Measurements from ENCODE around the gene CNTLN.
"Not testable (repeated sequence)": the region's sequence is repeated elsewhere in the genome, so short reads cannot be mapped to it uniquely, and the experiment has no call there.

The CNTLN gene

DNA sequence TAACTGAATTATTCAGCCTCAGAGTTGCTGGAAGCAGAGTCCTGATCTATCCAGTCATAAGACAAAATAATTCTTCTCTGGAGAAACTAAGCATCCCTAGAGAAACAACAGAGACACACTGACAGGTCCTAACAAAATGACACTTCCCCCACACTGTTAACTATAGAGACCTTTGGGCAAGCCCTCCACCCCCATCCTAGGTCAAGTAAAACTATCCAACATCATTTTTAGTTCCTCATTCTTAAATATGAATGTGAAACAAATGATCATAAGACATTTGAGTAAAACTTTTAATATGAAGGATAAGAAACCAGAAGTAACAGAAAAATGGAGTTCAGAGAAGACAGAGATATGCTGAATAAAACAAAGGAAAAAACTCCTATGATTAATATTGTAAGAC lies 30.9 kb downstream of the CNTLN start:
- Mint-ChIP-seq H3K27ac (no peak overlapping the region), H3K36me3 (ENCODE audit: low read depth) (peaks cover 48% of the 10 kb centered on the region), H3K4me3 (no peak overlapping the region), H3K27me3 (ENCODE audit: low read depth) (no peaks in the 10 kb centered on the region), H3K9me3 (peaks cover 26% of the 10 kb centered on the region), H3K4me1 (no peaks in the 10 kb centered on the region)
- TF ChIP-seq, protein P1, sequence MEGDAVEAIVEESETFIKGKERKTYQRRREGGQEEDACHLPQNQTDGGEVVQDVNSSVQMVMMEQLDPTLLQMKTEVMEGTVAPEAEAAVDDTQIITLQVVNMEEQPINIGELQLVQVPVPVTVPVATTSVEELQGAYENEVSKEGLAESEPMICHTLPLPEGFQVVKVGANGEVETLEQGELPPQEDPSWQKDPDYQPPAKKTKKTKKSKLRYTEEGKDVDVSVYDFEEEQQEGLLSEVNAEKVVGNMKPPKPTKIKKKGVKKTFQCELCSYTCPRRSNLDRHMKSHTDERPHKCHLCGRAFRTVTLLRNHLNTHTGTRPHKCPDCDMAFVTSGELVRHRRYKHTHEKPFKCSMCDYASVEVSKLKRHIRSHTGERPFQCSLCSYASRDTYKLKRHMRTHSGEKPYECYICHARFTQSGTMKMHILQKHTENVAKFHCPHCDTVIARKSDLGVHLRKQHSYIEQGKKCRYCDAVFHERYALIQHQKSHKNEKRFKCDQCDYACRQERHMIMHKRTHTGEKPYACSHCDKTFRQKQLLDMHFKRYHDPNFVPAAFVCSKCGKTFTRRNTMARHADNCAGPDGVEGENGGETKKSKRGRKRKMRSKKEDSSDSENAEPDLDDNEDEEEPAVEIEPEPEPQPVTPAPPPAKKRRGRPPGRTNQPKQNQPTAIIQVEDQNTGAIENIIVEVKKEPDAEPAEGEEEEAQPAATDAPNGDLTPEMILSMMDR (IDR thresholded peaks at IDR 0.05; ENCODE audit: unreplicated experiment in 3 of 3): no peak

DNA sequence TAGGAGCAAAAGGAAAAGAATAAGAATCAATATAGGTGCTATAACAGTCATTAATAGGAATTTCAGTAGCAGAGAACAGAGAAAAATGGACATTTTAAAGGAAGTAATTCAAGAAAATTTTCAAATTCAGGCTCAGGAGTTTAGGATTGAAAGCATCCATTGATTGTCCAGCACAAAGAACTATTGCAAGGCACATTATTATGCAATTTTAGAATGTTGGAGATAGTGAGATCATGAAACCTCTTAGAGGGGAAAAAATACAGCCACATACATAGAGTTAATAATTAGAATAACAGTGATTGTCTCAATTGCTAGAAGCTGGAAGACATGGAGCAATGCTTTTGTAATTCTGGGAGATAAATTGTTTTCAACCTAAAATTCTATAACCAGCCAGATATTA lies 31.5 kb downstream of the CNTLN start:
- Mint-ChIP-seq H3K4me1 (no peaks in the 10 kb centered on the region), H3K27ac (no peak overlapping the region), H3K36me3 (ENCODE audit: low read depth) (peaks cover 48% of the 10 kb centered on the region)

DNA sequence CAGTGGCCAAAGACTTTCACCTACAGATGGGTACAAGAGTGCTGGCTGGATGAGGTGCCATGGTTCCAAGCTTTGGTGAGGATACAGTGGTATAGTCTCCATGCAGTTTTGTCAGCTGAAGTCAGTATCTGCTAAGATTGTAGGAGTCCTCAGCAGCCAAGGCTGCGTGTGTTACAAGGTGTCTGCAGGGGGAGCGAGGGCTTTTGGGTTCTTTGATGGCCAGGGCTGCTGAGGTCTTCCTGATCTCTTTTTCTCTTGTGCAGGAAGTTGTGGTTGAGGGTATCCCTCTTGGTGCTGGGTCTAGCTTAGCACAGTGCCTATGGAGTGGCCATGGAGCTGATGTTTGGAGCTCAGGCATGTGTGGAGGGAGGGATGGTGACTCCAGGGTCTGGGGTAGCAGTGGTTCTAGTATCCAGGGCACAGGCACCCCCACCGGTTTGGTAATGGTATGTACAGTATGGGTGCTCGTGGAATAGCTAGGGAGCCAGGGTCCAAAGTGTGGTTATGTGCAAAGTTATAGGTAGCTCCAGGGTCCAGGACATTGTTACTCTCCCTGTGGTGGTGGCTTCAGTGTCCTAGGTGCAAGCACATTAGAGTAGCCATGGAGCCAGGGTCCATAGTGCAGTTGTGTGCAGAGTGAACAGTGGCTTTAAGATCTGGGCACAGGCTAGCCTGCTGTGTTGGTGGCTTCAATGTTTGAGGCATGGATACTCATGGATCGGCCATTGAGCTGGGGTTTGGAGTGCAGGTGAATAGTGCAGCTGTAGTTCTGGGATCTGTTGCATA lies 36.7 kb downstream of the CNTLN start:
- Mint-ChIP-seq H3K27ac (no peak overlapping the region), H3K36me3 (ENCODE audit: low read depth) (peaks cover 34% of the 10 kb centered on the region), H3K4me1 (no peaks in the 10 kb centered on the region), H3K27me3 (ENCODE audit: low read depth) (no peaks in the 10 kb centered on the region), H3K4me3 (no peak overlapping the region), H3K9me3 (peaks cover 24% of the 10 kb centered on the region)
- TF ChIP-seq, protein P1 (IDR thresholded peaks at IDR 0.05; ENCODE audit: unreplicated experiment in 3 of 3): no peak

More for the DNA sequence above, 31.5 kb downstream of the CNTLN start:
- Mint-ChIP-seq H3K9me3 (peaks cover 26% of the 10 kb centered on the region), H3K27me3 (ENCODE audit: low read depth) (no peaks in the 10 kb centered on the region), H3K4me3 (no peak overlapping the region)
- TF ChIP-seq, protein P1 (IDR thresholded peaks at IDR 0.05; ENCODE audit: unreplicated experiment in 3 of 3): no peak

DNA sequence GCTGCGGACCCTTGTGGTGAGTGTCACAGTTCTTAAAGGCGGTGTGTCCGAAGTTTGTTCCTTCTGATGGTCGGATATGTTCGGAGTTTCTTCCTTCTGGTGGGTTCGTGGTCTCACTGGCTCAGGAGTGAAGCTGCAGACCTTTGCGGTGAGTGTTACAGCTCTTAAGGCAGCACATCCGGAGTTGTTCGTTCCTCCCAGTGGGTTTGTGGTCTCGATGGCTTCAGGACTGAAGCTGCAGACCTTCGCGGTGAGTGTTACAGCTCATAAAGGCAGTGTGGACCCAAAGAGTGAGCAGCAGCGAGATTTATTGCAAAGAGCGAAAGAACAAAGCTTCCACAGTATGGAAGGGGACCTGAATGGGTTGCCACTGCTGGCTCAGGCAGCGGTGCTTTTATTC lies 42.7 kb downstream of the CNTLN start:
- not testable (repeated sequence) for H3K4me1 Mint-ChIP-seq; H3K27ac Mint-ChIP-seq; H3K4me3 Mint-ChIP-seq; H3K27me3 Mint-ChIP-seq (ENCODE audit: low read depth)
- peaks cover 33% of the 10 kb centered on the region for H3K36me3 Mint-ChIP-seq (ENCODE audit: low read depth)
- peaks cover 14% of the 10 kb centered on the region for H3K9me3 Mint-ChIP-seq

DNA sequence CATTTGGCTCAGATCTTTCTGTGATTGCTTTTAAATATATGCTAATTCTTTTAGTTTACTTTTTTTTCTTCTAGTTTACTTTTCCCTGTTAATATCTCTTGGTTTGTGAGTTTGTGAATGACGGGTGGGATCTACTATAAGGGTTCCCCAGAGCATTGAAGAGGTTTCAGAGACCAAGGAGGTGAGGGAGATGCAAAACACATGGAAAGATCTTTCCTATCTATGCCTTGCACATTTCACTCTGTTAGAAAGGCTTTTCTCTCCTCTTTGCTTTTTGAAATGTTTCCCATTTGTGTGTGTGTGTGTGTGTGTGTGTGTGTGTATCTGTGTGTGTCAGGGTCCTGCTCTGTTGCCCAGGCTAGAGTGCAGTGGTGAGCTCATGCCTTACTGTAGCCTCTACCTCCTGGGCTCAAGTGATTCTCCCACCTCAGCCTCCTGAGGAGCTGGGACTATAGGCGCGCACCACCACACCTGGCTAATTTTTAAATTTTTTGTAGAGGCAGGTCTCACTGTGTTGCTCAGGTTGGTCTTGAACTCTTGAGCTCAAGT lies 50.7 kb downstream of the CNTLN start:
- Mint-ChIP-seq H3K9me3 (no peaks in the 10 kb centered on the region), H3K4me1 (no peaks in the 10 kb centered on the region), H3K27ac (no peak overlapping the region), H3K36me3 (ENCODE audit: low read depth) (no peaks in the 10 kb centered on the region), H3K4me3 (no peak overlapping the region), H3K27me3 (ENCODE audit: low read depth) (no peaks in the 10 kb centered on the region)
- TF ChIP-seq, protein P1 (IDR thresholded peaks at IDR 0.05; ENCODE audit: unreplicated experiment in 3 of 3): no peak

DNA sequence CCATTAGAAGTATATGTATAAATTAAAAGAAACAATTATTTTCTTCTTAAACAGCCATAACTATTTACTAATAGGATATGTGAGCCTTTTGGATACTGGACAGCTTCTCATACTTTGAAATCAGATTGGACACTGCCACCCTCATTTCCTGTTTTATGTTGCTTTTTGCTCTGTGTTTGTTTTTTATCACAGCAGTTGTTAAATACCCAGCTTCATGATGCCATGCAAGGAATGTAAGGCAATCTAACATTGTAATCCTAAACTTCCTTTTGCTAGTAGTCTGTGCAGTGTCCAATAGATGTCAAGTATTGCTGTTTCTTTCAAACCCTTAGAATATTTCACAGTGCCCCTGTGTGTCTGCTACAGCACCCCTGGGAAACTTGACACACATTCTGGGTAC lies 56.2 kb downstream of the CNTLN start:
- H3K27me3 Mint-ChIP-seq (ENCODE audit: low read depth): no peaks in the 10 kb centered on the region
- H3K27ac Mint-ChIP-seq: no peak overlapping the region
- peaks cover 7% of the 10 kb centered on the region for H3K9me3 Mint-ChIP-seq
- H3K4me3 Mint-ChIP-seq: no peak overlapping the region
- TF ChIP-seq, protein P1 (IDR thresholded peaks at IDR 0.05; ENCODE audit: unreplicated experiment in 3 of 3): no peak
- no peaks in the 10 kb centered on the region for H3K4me1 Mint-ChIP-seq
- peaks cover 6% of the 10 kb centered on the region for H3K36me3 Mint-ChIP-seq (ENCODE audit: low read depth)
